Measurements from ENCODE around the gene CENPN. TPM values are rescaled to one million over a fixed set of nuclear protein-coding genes. Genes with fewer than 3 reads are reported as not detected.

CENPN gene
- total and polyA plus RNA-seq, 8 donors = 12.3 to 31.0 (median 18.9) TPM

DNA sequence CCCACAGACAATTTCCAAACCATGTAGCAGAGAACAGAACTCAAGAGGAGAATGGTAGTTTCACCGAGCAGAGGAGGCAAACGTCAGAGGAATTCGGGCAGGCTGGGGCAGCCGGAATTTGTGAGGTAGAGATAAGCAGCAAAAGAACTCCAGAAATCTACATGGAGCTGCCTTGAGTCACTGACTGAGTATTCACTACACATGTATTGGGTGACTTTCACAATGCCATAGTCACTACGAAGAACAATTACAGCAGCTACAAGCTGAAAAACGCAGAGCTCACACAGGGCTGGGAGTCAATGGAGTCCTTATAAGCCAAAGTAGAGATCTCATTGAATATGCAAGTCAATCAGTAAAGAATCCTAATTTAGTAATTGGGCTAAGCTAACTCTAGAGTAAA is 13.7 kb upstream of the CENPN start:
- TF ChIP-seq, protein P1, sequence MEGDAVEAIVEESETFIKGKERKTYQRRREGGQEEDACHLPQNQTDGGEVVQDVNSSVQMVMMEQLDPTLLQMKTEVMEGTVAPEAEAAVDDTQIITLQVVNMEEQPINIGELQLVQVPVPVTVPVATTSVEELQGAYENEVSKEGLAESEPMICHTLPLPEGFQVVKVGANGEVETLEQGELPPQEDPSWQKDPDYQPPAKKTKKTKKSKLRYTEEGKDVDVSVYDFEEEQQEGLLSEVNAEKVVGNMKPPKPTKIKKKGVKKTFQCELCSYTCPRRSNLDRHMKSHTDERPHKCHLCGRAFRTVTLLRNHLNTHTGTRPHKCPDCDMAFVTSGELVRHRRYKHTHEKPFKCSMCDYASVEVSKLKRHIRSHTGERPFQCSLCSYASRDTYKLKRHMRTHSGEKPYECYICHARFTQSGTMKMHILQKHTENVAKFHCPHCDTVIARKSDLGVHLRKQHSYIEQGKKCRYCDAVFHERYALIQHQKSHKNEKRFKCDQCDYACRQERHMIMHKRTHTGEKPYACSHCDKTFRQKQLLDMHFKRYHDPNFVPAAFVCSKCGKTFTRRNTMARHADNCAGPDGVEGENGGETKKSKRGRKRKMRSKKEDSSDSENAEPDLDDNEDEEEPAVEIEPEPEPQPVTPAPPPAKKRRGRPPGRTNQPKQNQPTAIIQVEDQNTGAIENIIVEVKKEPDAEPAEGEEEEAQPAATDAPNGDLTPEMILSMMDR (IDR thresholded peaks at IDR 0.05) = no peak
- Histone ChIP-seq H3K4me3 (no peak overlapping the region), H3K4me1 (peaks cover 7 to 16% of the 10 kb centered on the region in 2 donors), H3K9me3 (no peaks in the 10 kb centered on the region), H3K27me3 (no peaks in the 10 kb centered on the region), H3K27ac (peak overlapping the region in 1 of 2 donors; percentile 42), H3K36me3 (peaks cover 0 to 13% of the 10 kb centered on the region in 2 donors)
- intact Hi-C loops (cut with DNase I) = no loop called here
- DNase-seq (peak in 1 of 4 donors; percentile 45), ATAC-seq (peak; percentile 85)

DNA sequence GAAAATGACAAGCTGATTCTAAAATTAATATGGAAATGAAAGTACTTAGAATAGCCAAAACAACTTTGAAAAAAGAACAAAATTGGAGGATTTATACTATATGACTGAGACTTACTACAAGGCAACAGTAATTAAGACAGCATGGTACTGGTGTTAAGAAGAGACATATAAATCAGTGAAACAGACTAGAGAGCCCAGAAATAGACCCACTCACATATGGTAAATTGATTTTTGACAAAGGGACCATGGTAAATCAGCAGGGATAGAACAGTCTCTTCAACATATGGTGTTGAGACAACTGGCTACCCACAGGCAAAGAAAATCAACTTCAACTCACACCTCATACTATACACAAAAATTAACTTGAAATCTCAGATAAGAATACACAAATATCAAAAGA is 13.2 kb upstream of the CENPN start:
- Histone ChIP-seq H3K9me3 (no peaks in the 10 kb centered on the region), H3K27ac (no peak overlapping the region), H3K4me3 (no peak overlapping the region), H3K4me1 (peaks cover 7 to 16% of the 10 kb centered on the region in 2 donors), H3K27me3 (no peaks in the 10 kb centered on the region), H3K36me3 (peaks cover 0 to 13% of the 10 kb centered on the region in 2 donors)
- DNase-seq (no peak), ATAC-seq (no peak)
- intact Hi-C loops (cut with DNase I) = no loop called here
- TF ChIP-seq, protein P1 (IDR thresholded peaks at IDR 0.05) = no peak

DNA sequence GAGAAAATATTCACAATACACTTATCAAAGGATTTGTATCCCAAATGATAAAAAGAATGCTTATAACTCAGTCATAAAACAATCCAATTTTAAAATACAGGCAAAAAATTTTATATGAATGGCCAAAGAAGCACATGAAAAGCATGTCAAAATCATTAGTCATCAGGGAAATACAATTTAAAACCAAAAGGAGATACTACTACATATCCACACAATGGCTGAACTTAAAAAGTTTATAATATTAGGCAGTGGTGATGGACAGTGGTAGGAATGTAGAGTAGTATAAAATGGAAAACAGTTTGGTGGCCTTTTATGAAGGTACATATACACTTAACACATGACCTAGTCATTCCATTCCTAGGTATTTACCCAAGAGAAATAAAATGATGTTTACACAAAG is 12.6 kb upstream of the CENPN start:
- ATAC-seq = peak; percentile 17
- H3K4me1 ChIP-seq = peaks cover 7 to 16% of the 10 kb centered on the region in 2 donors
- H3K4me3 ChIP-seq = no peak overlapping the region
- H3K36me3 ChIP-seq = peaks cover 0 to 13% of the 10 kb centered on the region in 2 donors
- H3K9me3 ChIP-seq = no peaks in the 10 kb centered on the region
- intact Hi-C loops (cut with DNase I) = no loop called here
- H3K27me3 ChIP-seq = no peaks in the 10 kb centered on the region
- TF ChIP-seq, protein P1 (IDR thresholded peaks at IDR 0.05) = no peak
- no peak overlapping the region for H3K27ac ChIP-seq
- DNase-seq = no peak

DNA sequence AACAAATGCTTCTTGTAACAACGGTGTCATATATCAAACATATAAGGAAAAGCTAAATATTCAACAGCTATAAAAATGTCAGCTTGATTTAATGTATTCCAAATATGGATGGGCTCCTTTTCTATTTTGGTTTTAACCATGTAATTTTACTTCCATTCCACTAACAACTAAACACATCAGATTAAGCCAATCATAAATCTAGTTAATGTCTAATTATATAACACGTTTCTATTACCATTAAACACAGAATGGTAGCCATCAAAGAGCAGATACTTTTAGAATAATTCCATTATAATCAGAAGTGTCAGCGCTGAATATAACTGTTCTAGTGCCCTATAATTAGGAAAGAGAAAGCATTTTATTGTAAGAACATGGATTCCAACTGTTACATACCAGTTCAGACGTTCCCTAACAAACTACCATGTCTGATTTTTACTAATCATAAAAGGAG is 10.3 kb upstream of the CENPN start:
- peak overlapping the region in 1 of 2 donors; percentile 28 for H3K4me3 ChIP-seq
- H3K9me3 ChIP-seq = no peaks in the 10 kb centered on the region
- peak; percentile 8 for ATAC-seq
- H3K27ac ChIP-seq = peak overlapping the region; percentile 70
- H3K4me1 ChIP-seq = peaks cover 7 to 16% of the 10 kb centered on the region in 2 donors
- TF ChIP-seq, protein P1 (IDR thresholded peaks at IDR 0.05) = no peak
- H3K36me3 ChIP-seq = no peaks in the 10 kb centered on the region
- intact Hi-C loops (cut with DNase I) = no loop called here
- H3K27me3 ChIP-seq = no peaks in the 10 kb centered on the region
- no peak for DNase-seq

DNA sequence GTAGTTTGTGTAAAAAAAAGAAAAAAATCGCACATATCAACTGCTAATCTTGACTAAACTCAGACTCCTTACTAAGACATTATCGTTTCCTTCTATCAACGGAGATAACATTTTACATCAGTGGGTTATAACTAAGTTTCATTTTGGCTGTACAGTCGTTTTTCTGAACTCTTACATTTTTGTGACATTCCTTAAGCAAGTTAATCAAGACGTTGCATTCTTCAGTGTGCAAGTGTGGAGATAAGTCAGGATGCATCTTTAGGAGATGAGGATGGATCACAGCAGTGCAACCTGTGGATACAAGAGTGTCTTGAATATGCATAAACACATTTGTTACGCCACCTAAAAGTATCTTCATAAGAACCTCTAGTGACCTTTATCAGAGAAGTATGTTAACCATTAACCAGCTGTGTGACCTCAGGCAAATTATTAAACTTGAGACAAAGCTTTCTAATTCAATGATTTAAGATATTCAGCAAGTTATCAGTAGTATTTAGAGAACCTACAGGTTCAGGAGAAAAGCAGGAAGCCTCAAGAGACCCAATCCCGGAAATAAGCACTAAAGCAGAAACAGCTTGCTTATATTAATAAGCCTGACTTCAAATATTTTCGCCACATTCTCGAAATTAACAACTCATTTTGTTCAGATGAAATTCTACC is 9.7 kb upstream of the CENPN start:
- DNase-seq (no peak), ATAC-seq (peak; percentile 48)

More for the DNA sequence above, 9.7 kb upstream of the CENPN start:
- peak overlapping the region in 1 of 2 donors; percentile 28 for H3K4me3 ChIP-seq
- H3K27ac ChIP-seq = peak overlapping the region; percentile 70
- peaks cover 7 to 16% of the 10 kb centered on the region in 2 donors for H3K4me1 ChIP-seq
- no peaks in the 10 kb centered on the region for H3K9me3 ChIP-seq
- TF ChIP-seq, protein P1 (IDR thresholded peaks at IDR 0.05) = no peak
- intact Hi-C loops (cut with DNase I) = no loop called here
- no peaks in the 10 kb centered on the region for H3K27me3 ChIP-seq
- H3K36me3 ChIP-seq = no peaks in the 10 kb centered on the region
